Mesendoderm (in vitro differentiated cells): ENCODE measurements around the gene SNAI3.
A peak's percentile ranks its signal among the peaks of the same experiment; 100 is the strongest.

ENCODE experiments used
- DNase-seq: peaks from one replicate; pipeline ENCODE4 v3.0.0; 2013
- H2AK5ac ChIP-seq: 2 replicates; pipeline ENCODE4 v1.6.1; 2013; ENCODE audit warnings: low read length, inconsistent platforms
- H2BK120ac ChIP-seq: 2 replicates; pipeline ENCODE4 v1.6.1; 2013; ENCODE audit warnings: low read depth, mild to moderate bottlenecking, low read length, moderate library complexity, mixed read lengths
- H2BK15ac ChIP-seq: replicated peaks from 2 replicates; pipeline ENCODE4 v1.6.1; 2013; ENCODE audit warnings: low read depth, mild to moderate bottlenecking, moderate library complexity
- H2BK5ac ChIP-seq: 2 replicates; pipeline ENCODE4 v1.6.1; 2013; ENCODE audit warnings: low read length, inconsistent platforms
- H3K18ac ChIP-seq: 2 replicates; pipeline ENCODE4 v1.6.1; 2013; ENCODE audit warnings: mild to moderate bottlenecking, low read length, mixed read lengths
- H3K23ac ChIP-seq: one replicate; pipeline ENCODE4 v1.6.1; 2013; ENCODE audit warnings: low read length
- H3K27ac ChIP-seq: 2 replicates; pipeline ENCODE4 v1.5.1; 2013; ENCODE audit warnings: low read depth, mild to moderate bottlenecking, inconsistent platforms, low read length, moderate library complexity
- H3K27me3 ChIP-seq: 2 replicates; pipeline ENCODE4 v1.6.1; 2013; ENCODE audit warnings: low read length, control low read depth, mild to moderate bottlenecking, inconsistent platforms; ENCODE audit not compliant: insufficient read depth, poor library complexity
- H3K36me3 ChIP-seq: 2 replicates; pipeline ENCODE4 v1.6.1; 2013; ENCODE audit warnings: low read length, inconsistent platforms; ENCODE audit not compliant: control insufficient read depth, insufficient read depth
- H3K4ac ChIP-seq: one replicate; pipeline ENCODE4 v1.6.1; 2013; ENCODE audit warnings: low read depth, mild to moderate bottlenecking, low read length, moderate library complexity
- H3K4me1 ChIP-seq: 2 replicates; pipeline ENCODE4 v1.6.1; 2013; ENCODE audit warnings: low read depth, low read length, inconsistent platforms; ENCODE audit not compliant: control insufficient read depth
- H3K4me2 ChIP-seq: 2 replicates; pipeline ENCODE4 v1.6.1; 2013; ENCODE audit warnings: low read length
- H3K4me3 ChIP-seq: 2 replicates; pipeline ENCODE4 v1.5.1; 2013; ENCODE audit warnings: mild to moderate bottlenecking, low read length
- H3K56ac ChIP-seq: one replicate; pipeline ENCODE4 v1.6.1; 2013; ENCODE audit warnings: low read length
- H3K79me1 ChIP-seq: 2 replicates; pipeline ENCODE4 v1.6.1; 2013; ENCODE audit warnings: low read length, inconsistent platforms
- H3K79me2 ChIP-seq: 2 replicates; pipeline ENCODE4 v1.6.1; 2013; ENCODE audit warnings: mild to moderate bottlenecking, low read length; ENCODE audit not compliant: control insufficient read depth, insufficient read depth
- H3K9ac ChIP-seq: 2 replicates; pipeline ENCODE4 v1.6.1; 2013; ENCODE audit warnings: low read length, inconsistent platforms
- H4K5ac ChIP-seq: one replicate; pipeline ENCODE4 v1.6.1; 2013; ENCODE audit warnings: low read length
- H4K8ac ChIP-seq: one replicate; pipeline ENCODE4 v1.6.1; 2013; ENCODE audit warnings: low read depth, mild to moderate bottlenecking, control low read depth, low read length, moderate library complexity
- WGBS: extraction: QIAGEN DNeasy Blood & Tissue Kit; methylation state at CpG from one replicate; pipeline ENCODE4 v1.1.7; 2013; ENCODE audit warnings: low lambda C conversion rate, missing lambda C conversion rate; ENCODE audit not compliant: insufficient coverage; ENCODE audit errors: extremely low coverage; 5-methylcytosine and 5-hydroxymethylcytosine counted together

SNAI3 gene

DNA sequence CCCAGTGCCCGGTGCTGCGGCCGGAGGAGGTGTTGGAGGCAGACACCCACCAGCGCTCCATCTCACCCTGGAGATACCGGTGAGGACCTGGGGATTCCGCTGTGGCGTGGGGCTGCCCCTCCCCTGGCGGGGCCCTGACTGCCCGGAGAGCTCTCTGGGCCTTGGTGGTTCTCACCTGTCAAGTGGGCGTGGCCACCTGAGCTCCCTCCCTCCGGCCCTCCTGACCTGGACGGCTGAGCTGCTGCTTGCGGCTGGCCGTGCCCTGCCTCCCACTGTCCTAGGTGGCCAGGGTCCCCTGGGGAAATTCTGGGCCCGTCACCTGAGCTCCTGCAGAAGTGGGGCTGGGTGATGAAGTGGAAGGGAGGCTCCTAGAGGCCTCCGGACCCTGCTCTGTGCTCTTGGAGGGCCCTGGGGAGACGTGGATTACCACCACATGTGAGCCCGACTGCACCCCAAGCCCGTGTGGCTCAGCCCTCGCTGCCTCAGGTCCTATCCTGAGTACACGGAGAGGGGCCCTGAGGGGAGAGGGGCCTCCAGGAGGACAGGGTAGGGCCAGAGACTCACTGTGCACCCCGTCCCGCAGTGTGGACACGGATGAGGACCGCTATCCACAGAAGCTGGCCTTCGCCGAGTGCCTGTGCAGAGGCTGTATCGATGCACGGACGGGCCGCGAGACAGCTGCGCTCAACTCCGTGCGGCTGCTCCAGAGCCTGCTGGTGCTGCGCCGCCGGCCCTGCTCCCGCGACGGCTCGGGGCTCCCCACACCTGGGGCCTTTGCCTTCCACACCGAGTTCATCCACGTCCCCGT, 46.9 kb downstream of the SNAI3 start:
- Histone ChIP-seq H3K18ac (no peak overlapping the region), H2AK5ac (no peak overlapping the region), H3K4me2 (no peak overlapping the region), H3K9ac (no peak overlapping the region), H3K27me3 (peaks cover 7% of the 10 kb centered on the region), H2BK15ac (no peak overlapping the region), H3K4me3 (no peak overlapping the region), H3K79me1 (no peaks in the 10 kb centered on the region), H3K56ac (no peak overlapping the region), H4K8ac (no peak overlapping the region), H3K36me3 (no peaks in the 10 kb centered on the region), H2BK5ac (no peak overlapping the region), H3K4me1 (no peaks in the 10 kb centered on the region), H3K27ac (no peak overlapping the region), H4K5ac (no peak overlapping the region), H3K4ac (no peak overlapping the region), H3K79me2 (no peaks in the 10 kb centered on the region), H2BK120ac (no peak overlapping the region), H3K23ac (no peak overlapping the region)
- WGBS: no CpG with 5 or more reads among the region's 45 CpGs
- DNase-seq: peak; percentile 65

GRCh38 chr16:88638323-88639230, 47.7 kb downstream of the SNAI3 start, which contains the start of gene IL17C:
Gene IL17C, plus strand, starts transcription at chr16:88638572. Its CDS starts 70 bp downstream, at chr16:88638642.
- Histone ChIP-seq H3K79me1 (no peaks in the 10 kb centered on the region), H2AK5ac (no peak within 1 kb of the TSS), H2BK120ac (no peak within 1 kb of the TSS), H3K79me2 (no peaks in the 10 kb centered on the region), H3K56ac (no peak within 1 kb of the TSS), H3K23ac (no peak within 1 kb of the TSS), H4K5ac (no peak within 1 kb of the TSS), H3K4me1 (no peaks in the 10 kb centered on the region), H3K4ac (no peak within 1 kb of the TSS), H3K36me3 (no peaks in the 10 kb centered on the region), H3K4me3 (no peak within 1 kb of the TSS), H3K4me2 (no peak within 1 kb of the TSS), H3K27me3 (peaks cover 7% of the 10 kb centered on the region), H2BK15ac (no peak within 1 kb of the TSS), H3K9ac (no peak within 1 kb of the TSS), H4K8ac (no peak within 1 kb of the TSS), H2BK5ac (no peak within 1 kb of the TSS), H3K18ac (no peak within 1 kb of the TSS), H3K27ac (no peak within 1 kb of the TSS)
- DNase-seq: no peak
- WGBS: no CpG with 5 or more reads among the region's 27 CpGs

- Histone ChIP-seq H2AK5ac (no peak overlapping the region), H3K4me2 (no peak overlapping the region), H4K8ac (no peak overlapping the region), H3K36me3 (no peaks in the 10 kb centered on the region), H3K27me3 (peaks cover 7% of the 10 kb centered on the region), H2BK5ac (no peak overlapping the region), H3K4me3 (no peak overlapping the region), H3K79me1 (no peaks in the 10 kb centered on the region), H3K23ac (no peak overlapping the region), H3K4me1 (no peaks in the 10 kb centered on the region), H3K18ac (no peak overlapping the region), H3K56ac (no peak overlapping the region), H2BK120ac (no peak overlapping the region), H3K9ac (no peak overlapping the region), H3K79me2 (no peaks in the 10 kb centered on the region), H2BK15ac (no peak overlapping the region), H3K4ac (no peak overlapping the region), H3K27ac (no peak overlapping the region), H4K5ac (no peak overlapping the region)
- no peak for DNase-seq
- no CpG with 5 or more reads among the region's 23 CpGs for WGBS
These were observed 49.6 kb downstream of the SNAI3 start for GRCh38 chr16:88636488-88637265.

GRCh38 chr16:88635671-88636319, 50.5 kb downstream of the SNAI3 start:
- H2BK15ac ChIP-seq: no peak overlapping the region
- no peak overlapping the region for H3K4me3 ChIP-seq
- DNase-seq: no peak
- H3K9ac ChIP-seq: no peak overlapping the region
- H3K27ac ChIP-seq: no peak overlapping the region
- no peak overlapping the region for H2BK120ac ChIP-seq
- H3K36me3 ChIP-seq: peaks cover 2% of the 10 kb centered on the region
- H3K4me2 ChIP-seq: no peak overlapping the region
- no peak overlapping the region for H4K5ac ChIP-seq
- no CpG with 5 or more reads among the region's 17 CpGs for whole genome bisulfite sequencing
- H4K8ac ChIP-seq: no peak overlapping the region
- no peaks in the 10 kb centered on the region for H3K79me2 ChIP-seq
- H2BK5ac ChIP-seq: no peak overlapping the region
- no peak overlapping the region for H3K56ac ChIP-seq
- no peaks in the 10 kb centered on the region for H3K4me1 ChIP-seq
- H3K4ac ChIP-seq: no peak overlapping the region
- H2AK5ac ChIP-seq: no peak overlapping the region
- H3K27me3 ChIP-seq: peaks cover 7% of the 10 kb centered on the region
- H3K18ac ChIP-seq: no peak overlapping the region
- H3K79me1 ChIP-seq: no peaks in the 10 kb centered on the region
- H3K23ac ChIP-seq: no peak overlapping the region

DNA sequence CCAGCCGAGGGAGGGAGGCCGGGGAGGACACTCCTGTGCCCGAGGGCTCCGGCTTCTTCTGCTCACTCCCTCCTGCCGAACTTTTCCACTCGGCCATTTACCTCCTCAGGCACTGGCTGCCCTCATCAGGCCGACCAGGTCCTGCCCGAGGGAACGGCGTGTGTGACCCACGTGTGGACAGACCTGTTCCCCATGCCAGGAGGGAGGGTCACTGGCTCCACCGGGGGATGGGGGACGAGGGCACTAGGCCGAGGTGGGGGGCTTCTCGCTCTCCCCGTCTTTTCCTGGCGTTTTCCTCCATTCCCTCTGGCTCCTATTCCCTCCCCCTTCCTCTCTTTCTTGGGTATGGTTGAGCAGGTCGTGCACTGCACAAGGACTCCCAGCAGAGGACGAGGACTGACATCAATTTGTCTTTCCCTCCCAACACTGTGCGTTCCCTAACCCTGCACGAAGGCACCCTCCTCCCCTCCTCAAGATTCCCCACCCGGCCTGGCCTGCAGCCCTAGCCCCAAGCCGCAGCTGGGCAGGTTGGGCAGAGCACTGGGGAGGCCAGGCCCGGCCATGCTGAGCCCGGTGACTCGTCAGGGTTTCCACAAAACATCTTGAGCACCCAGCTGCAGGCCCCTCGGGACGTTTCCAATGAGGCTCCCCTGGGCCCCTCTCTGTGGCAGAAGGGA, 51.2 kb downstream of the SNAI3 start:
- H3K79me1 ChIP-seq: no peaks in the 10 kb centered on the region
- H4K8ac ChIP-seq: no peak overlapping the region
- H2BK15ac ChIP-seq: no peak overlapping the region
- H3K4me1 ChIP-seq: no peaks in the 10 kb centered on the region
- H3K79me2 ChIP-seq: no peaks in the 10 kb centered on the region
- peak overlapping the region; percentile 84 for H3K56ac ChIP-seq
- no peak overlapping the region for H4K5ac ChIP-seq
- H3K4me3 ChIP-seq: peak overlapping the region; percentile 28
- no peak overlapping the region for H2BK5ac ChIP-seq
- no peak overlapping the region for H3K23ac ChIP-seq
- no peak overlapping the region for H3K27ac ChIP-seq
- H3K18ac ChIP-seq: no peak overlapping the region
- no CpG with 5 or more reads among the region's 28 CpGs for WGBS
- H3K4ac ChIP-seq: no peak overlapping the region
- H3K36me3 ChIP-seq: peaks cover 2% of the 10 kb centered on the region
- H2BK120ac ChIP-seq: no peak overlapping the region
- DNase-seq: peak; percentile 23
- peak overlapping the region; percentile 68 for H3K9ac ChIP-seq
- peaks cover 6% of the 10 kb centered on the region for H3K27me3 ChIP-seq
- peak overlapping the region; percentile 89 for H3K4me2 ChIP-seq
- no peak overlapping the region for H2AK5ac ChIP-seq
